ENCODE results near the gene PHGDH.

The PHGDH gene

DNA sequence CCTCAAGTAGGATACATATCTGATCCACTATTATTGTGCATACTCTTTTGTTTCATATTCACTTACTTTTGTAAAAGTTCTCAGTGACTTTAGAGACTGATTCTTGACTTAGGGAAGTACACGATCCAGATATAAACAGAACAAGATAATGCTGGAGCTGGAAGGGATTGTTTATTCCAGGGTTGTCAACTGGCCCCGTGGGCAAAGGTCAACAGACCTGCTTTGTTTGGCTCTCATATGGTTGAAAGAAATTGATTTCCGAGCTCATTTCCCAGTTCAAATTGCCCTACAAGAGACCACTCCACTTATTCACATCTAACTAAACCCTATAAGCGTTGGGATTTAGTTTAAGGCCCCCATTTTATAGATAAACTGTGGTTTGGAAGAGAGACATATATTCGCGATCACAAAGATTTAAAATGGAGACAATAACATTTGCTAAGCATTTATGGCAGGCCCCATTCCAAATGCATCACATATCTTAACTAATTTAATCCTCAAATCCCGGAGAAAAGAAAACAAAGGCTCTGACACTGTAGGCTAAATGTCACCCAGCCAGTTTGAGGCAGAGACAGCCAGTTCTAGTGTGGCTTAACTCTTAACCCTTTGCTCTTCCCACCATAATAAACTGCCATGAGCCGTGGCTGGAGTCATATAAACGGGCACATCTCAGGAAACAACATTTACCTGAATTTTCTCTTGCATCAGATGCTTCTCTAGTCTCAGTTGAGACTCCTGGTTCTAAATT lies 78.9 kb downstream of the PHGDH start:
- DNase-seq (ENCODE audit: low read depth, low spot score), result no peak

DNA sequence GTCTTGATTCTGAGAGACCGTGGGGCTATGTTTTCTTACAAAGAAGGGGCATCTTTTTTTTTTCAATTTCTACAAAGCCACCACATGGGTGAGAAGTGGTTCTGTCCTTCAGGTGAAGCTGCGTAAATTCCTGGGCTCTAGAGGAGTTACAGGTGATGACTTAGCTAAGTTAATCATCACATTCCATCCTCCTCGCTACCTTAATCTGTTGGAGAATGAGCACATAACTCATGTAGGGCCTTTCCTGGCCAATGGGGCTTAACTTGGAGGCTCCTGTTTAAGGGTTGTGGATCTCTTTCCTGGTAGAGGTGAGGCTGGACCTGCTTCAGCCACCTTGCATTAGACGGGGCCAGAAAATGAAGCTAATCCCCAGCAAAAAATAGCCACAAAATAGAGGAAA lies 79.6 kb downstream of the PHGDH start:
- no peak for DNase-seq (ENCODE audit: low read depth, low spot score)
